Fibroblast of mammary gland (primary cell): ENCODE measurements around the gene PRICKLE2.

Source experiments
- DNase-seq: peaks from one replicate; pipeline ENCODE4 v3.0.0-alpha.2; 2010; ENCODE audit warnings: low read depth
- H3K4me3 ChIP-seq: 2 replicates; pipeline ENCODE4 v1.5.1; 2011; ENCODE audit warnings: low read depth, mild to moderate bottlenecking, low read length, moderate library complexity; ENCODE audit not compliant: control insufficient read depth
- CTCF ChIP-seq: conservative IDR thresholded peaks from 2 replicates; pipeline ENCODE4 v1.5.1; 2011; ENCODE audit warnings: low read depth, low read length, inconsistent platforms; ENCODE audit not compliant: control insufficient read depth, insufficient read depth

PRICKLE2 gene

GRCh38 chr3:64253689-64254088 lies 28.4 kb upstream of the PRICKLE2 start:
- no peak for TF ChIP-seq CTCF
- DNase-seq = no peak
- no peak overlapping the region for H3K4me3 ChIP-seq

GRCh38 chr3:64251019-64251418 lies 25.8 kb upstream of the PRICKLE2 start:
- no peak overlapping the region for H3K4me3 ChIP-seq
- no peak for TF ChIP-seq CTCF
- no peak for DNase-seq

GRCh38 chr3:64247991-64248646 lies 22.9 kb upstream of the PRICKLE2 start:
- DNase-seq = no peak
- TF ChIP-seq CTCF = no peak
- no peak overlapping the region for H3K4me3 ChIP-seq

GRCh38 chr3:64244011-64244942 lies 19.0 kb upstream of the PRICKLE2 start:
- peak; percentile 58 for TF ChIP-seq CTCF
- peak; percentile 60 for DNase-seq

GRCh38 chr3:64242435-64242834 lies 17.2 kb upstream of the PRICKLE2 start:
- no peak overlapping the region for H3K4me3 ChIP-seq
- no peak for DNase-seq
- no peak for TF ChIP-seq CTCF

More at GRCh38 chr3:64244011-64244942, 19.0 kb upstream of the PRICKLE2 start:
- H3K4me3 ChIP-seq = no peak overlapping the region

- H3K4me3 ChIP-seq = no peak overlapping the region
- no peak for TF ChIP-seq CTCF
- DNase-seq = no peak
These were observed 15.7 kb upstream of the PRICKLE2 start for GRCh38 chr3:64240959-64241358.
